Neural progenitor cell (in vitro differentiated cells): Measurements from ENCODE around the gene RASAL3. TPM values are rescaled to one million over a fixed set of nuclear protein-coding genes. Genes with fewer than 3 reads are reported as not detected.

Experiments used
- DNase-seq: peaks from one replicate; pipeline ENCODE4 v3.0.0-alpha.2; 2016; ENCODE audit warnings: low spot score
- H2AFZ ChIP-seq: fragments of 200-600 bp; sonication (generic); replicated peaks from 2 replicates; pipeline ENCODE4 v1.6.1; 2016; ENCODE audit warnings: antibody characterized with exemption
- H3F3A ChIP-seq: fragments of 200-600 bp; sonication (generic); 2 replicates; pipeline ENCODE4 v1.6.1; 2016; ENCODE audit warnings: antibody characterized with exemption, low read depth
- H3K27ac ChIP-seq: fragments of 200-600 bp; sonication (generic); 2 replicates; pipeline ENCODE4 v1.5.1; 2016; ENCODE audit warnings: mild to moderate bottlenecking
- H3K27me3 ChIP-seq: fragments of 200-600 bp; sonication (generic); 2 replicates; pipeline ENCODE4 v1.6.1; 2016; ENCODE audit warnings: mild to moderate bottlenecking, moderate library complexity
- H3K36me3 ChIP-seq: fragments of 200-600 bp; sonication (generic); 2 replicates; pipeline ENCODE4 v1.5.1; 2016
- H3K4me1 ChIP-seq: fragments of 200-600 bp; sonication (generic); 2 replicates; pipeline ENCODE4 v1.6.1; 2016; ENCODE audit warnings: mixed run types
- H3K4me2 ChIP-seq: fragments of 200-600 bp; sonication (generic); 2 replicates; pipeline ENCODE4 v1.6.1; 2016
- H3K4me3 ChIP-seq: fragments of 200-600 bp; sonication (generic); 2 replicates; pipeline ENCODE4 v1.5.1; 2016
- H3K79me2 ChIP-seq: fragments of 200-600 bp; sonication (generic); 2 replicates; pipeline ENCODE4 v1.6.1; 2016; ENCODE audit warnings: low read depth
- H3K9ac ChIP-seq: fragments of 200-600 bp; sonication (generic); 2 replicates; pipeline ENCODE4 v1.6.1; 2016
- H3K9me3 ChIP-seq: fragments of 200-600 bp; sonication (generic); 2 replicates; pipeline ENCODE4 v1.5.1; 2016; ENCODE audit warnings: low read depth
- H4K20me1 ChIP-seq: fragments of 200-600 bp; sonication (generic); 2 replicates; pipeline ENCODE4 v1.6.1; 2016; ENCODE audit warnings: low read depth
- H3K27ac Mint-ChIP-seq: 3 replicates; pipeline ENCODE4 v1.8.0; 2021; ENCODE audit warnings: mixed read lengths
- H3K27me3 Mint-ChIP-seq: 2 replicates; pipeline ENCODE4 v1.8.0; 2022; ENCODE audit warnings: low read depth, mild to moderate bottlenecking, inconsistent platforms, moderate library complexity, mixed read lengths; ENCODE audit not compliant: insufficient read depth
- H3K36me3 Mint-ChIP-seq: 3 replicates; pipeline ENCODE4 v1.8.0; 2021; ENCODE audit warnings: mixed read lengths
- H3K4me1 Mint-ChIP-seq: 3 replicates; pipeline ENCODE4 v1.8.0; 2021; ENCODE audit warnings: mixed read lengths
- H3K4me3 Mint-ChIP-seq: 3 replicates; pipeline ENCODE4 v1.8.0; 2021; ENCODE audit warnings: mild to moderate bottlenecking, moderate library complexity, mixed read lengths
- H3K9me3 Mint-ChIP-seq: 3 replicates; pipeline ENCODE4 v1.8.0; 2020; ENCODE audit warnings: mixed read lengths
- CTCF ChIP-seq: fragments of 200-600 bp; sonication (generic); IDR thresholded peaks from 2 replicates; pipeline ENCODE4 v1.5.1; 2017; ENCODE audit warnings: antibody characterized with exemption, mild to moderate bottlenecking
- EZH2 ChIP-seq: fragments of 200-600 bp; sonication (generic); IDR thresholded peaks from 2 replicates; pipeline ENCODE4 v1.6.1; 2017; ENCODE audit warnings: antibody characterized with exemption, mild to moderate bottlenecking, moderate library complexity
- EZH2phosphoT487 ChIP-seq: fragments of 200-600 bp; sonication (generic); IDR thresholded peaks from 2 replicates; pipeline ENCODE4 v1.6.1; 2017; ENCODE audit warnings: antibody characterized with exemption
- total RNA-seq: library from RNA; depleted of rRNA; stranded (reverse); fragments of >200 nt; gene quantifications from 2 replicates; pipeline ENCODE4 v1.2.3, GENCODE V29; 2015; ENCODE audit warnings: low replicate concordance

RASAL3 gene
- total RNA-seq, 1 donor from 2014 or later, result not detected

GRCh38 chr19:15453906-15454860, 10.2 kb downstream of the RASAL3 start:
- peaks cover 69% of the 10 kb centered on the region for H3K27me3 ChIP-seq
- H3K4me3 ChIP-seq, result no peak overlapping the region
- no peak for DNase-seq
- H3K9me3 ChIP-seq, result no peaks in the 10 kb centered on the region
- H3F3A ChIP-seq, result peaks cover 44% of the 10 kb centered on the region
- Mint-ChIP-seq H3K4me1 (peaks cover 13% of the 10 kb centered on the region), H3K4me3 (peak overlapping the region; percentile 28), H3K27ac (peak overlapping the region; percentile 7), H3K36me3 (peaks cover 2% of the 10 kb centered on the region), H3K9me3 (no peaks in the 10 kb centered on the region), H3K27me3 (peaks cover 42% of the 10 kb centered on the region)
- TF ChIP-seq EZH2, result no peak
- TF ChIP-seq CTCF, result peak; percentile 32
- H2AFZ ChIP-seq, result no peak overlapping the region
- H3K4me2 ChIP-seq, result no peak overlapping the region
- no peaks in the 10 kb centered on the region for H3K79me2 ChIP-seq
- H3K36me3 ChIP-seq, result no peaks in the 10 kb centered on the region
- H3K9ac ChIP-seq, result no peak overlapping the region
- peaks cover 36% of the 10 kb centered on the region for H4K20me1 ChIP-seq
- H3K4me1 ChIP-seq, result peaks cover 5% of the 10 kb centered on the region
- H3K27ac ChIP-seq, result no peak overlapping the region

- DNase-seq, result peak; percentile 64
- Histone ChIP-seq H3K27ac (no peak overlapping the region), H3K79me2 (no peaks in the 10 kb centered on the region), H3K36me3 (no peaks in the 10 kb centered on the region), H3F3A (peaks cover 55% of the 10 kb centered on the region), H3K4me2 (peak overlapping the region; percentile 73), H3K9ac (no peak overlapping the region), H3K4me3 (peak overlapping the region; percentile 43), H3K4me1 (peaks cover 12% of the 10 kb centered on the region), H2AFZ (peak overlapping the region; percentile 71), H3K27me3 (peaks cover 58% of the 10 kb centered on the region), H4K20me1 (peaks cover 34% of the 10 kb centered on the region), H3K9me3 (no peaks in the 10 kb centered on the region)
- peaks cover 46% of the 10 kb centered on the region for H3K27me3 Mint-ChIP-seq
- H3K9me3 Mint-ChIP-seq, result no peaks in the 10 kb centered on the region
- peaks cover 20% of the 10 kb centered on the region for H3K4me1 Mint-ChIP-seq
- TF ChIP-seq EZH2 (peak; percentile 75), CTCF (peak; percentile 37), EZH2phosphoT487 (peak; percentile 75)
- no peak overlapping the region for H3K27ac Mint-ChIP-seq
- peaks cover 2% of the 10 kb centered on the region for H3K36me3 Mint-ChIP-seq
- peak overlapping the region; percentile 77 for H3K4me3 Mint-ChIP-seq
Observed at GRCh38 chr19:15453091-15453578, 11.2 kb downstream of the RASAL3 start.

GRCh38 chr19:15452111-15453047, 12.0 kb downstream of the RASAL3 start:
- peaks cover 43% of the 10 kb centered on the region for H3K27me3 Mint-ChIP-seq
- DNase-seq, result peak; percentile 96
- peaks cover 12% of the 10 kb centered on the region for H3K4me1 ChIP-seq
- peak overlapping the region; percentile 43 for H3K4me3 ChIP-seq
- H3K79me2 ChIP-seq, result no peaks in the 10 kb centered on the region
- H3K4me2 ChIP-seq, result peak overlapping the region; percentile 73
- peaks cover 2% of the 10 kb centered on the region for H3K36me3 Mint-ChIP-seq
- peaks cover 20% of the 10 kb centered on the region for H3K4me1 Mint-ChIP-seq
- H3K27ac Mint-ChIP-seq, result no peak overlapping the region
- H3K4me3 Mint-ChIP-seq, result peak overlapping the region; percentile 78
- H4K20me1 ChIP-seq, result peaks cover 29% of the 10 kb centered on the region
- H3K27me3 ChIP-seq, result peaks cover 51% of the 10 kb centered on the region
- no peak overlapping the region for H3K27ac ChIP-seq
- TF ChIP-seq EZH2phosphoT487, result no peak
- no peak for TF ChIP-seq EZH2
- TF ChIP-seq CTCF, result no peak
- no peaks in the 10 kb centered on the region for H3K36me3 ChIP-seq
- no peaks in the 10 kb centered on the region for H3K9me3 ChIP-seq
- H3K9me3 Mint-ChIP-seq, result no peaks in the 10 kb centered on the region
- peaks cover 55% of the 10 kb centered on the region for H3F3A ChIP-seq
- no peak overlapping the region for H3K9ac ChIP-seq
- peak overlapping the region; percentile 71 for H2AFZ ChIP-seq
